Liver (tissue), 9 donors: ENCODE data around the gene HOXA3. TPM values are rescaled to one million over a fixed set of nuclear protein-coding genes. Genes with fewer than 3 reads are reported as not detected.

Experiments
- DNase-seq: peaks from one replicate; pipeline ENCODE4 v3.0.0-alpha.2; 2017; ENCODE audit warnings: low spot score
- H3K27ac ChIP-seq, 2 donors: one replicate each; pipeline ENCODE4 v1.7.0; 2013; ENCODE audit warnings: inconsistent platforms in 2 of 2, low read length in 2 of 2, control low read depth in 1 of 2, low read depth in 1 of 2, mild to moderate bottlenecking in 1 of 2
- H3K27me3 ChIP-seq, 4 donors: one replicate each; pipeline versions ENCODE4 v1.6.1 to v1.7.0; 2013; ENCODE audit warnings: low read length in 3 of 4, inconsistent platforms in 1 of 4, mild to moderate bottlenecking in 1 of 4, moderate library complexity in 1 of 4; ENCODE audit not compliant: control insufficient read depth in 4 of 4, insufficient read depth in 4 of 4
- H3K36me3 ChIP-seq, 4 donors: one replicate each; pipeline versions ENCODE4 v1.6.1 to v1.7.0; 2013; ENCODE audit warnings: low read length in 3 of 4, mild to moderate bottlenecking in 3 of 4, low read depth in 1 of 4, moderate library complexity in 1 of 4; ENCODE audit not compliant: control insufficient read depth in 4 of 4, insufficient read depth in 3 of 4
- H3K4me1 ChIP-seq, 4 donors: one replicate each; pipeline versions ENCODE4 v1.6.1 to v1.7.0; 2013; ENCODE audit warnings: low read length in 3 of 4, mild to moderate bottlenecking in 3 of 4, moderate library complexity in 1 of 4; ENCODE audit not compliant: control insufficient read depth in 4 of 4, insufficient read depth in 4 of 4
- H3K4me3 ChIP-seq, 3 donors: one replicate each; pipeline versions ENCODE4 v1.6.1 to v1.7.0; 2013; ENCODE audit warnings: low read length in 3 of 3, control low read depth in 1 of 3, low read depth in 1 of 3, mild to moderate bottlenecking in 1 of 3
- H3K9ac ChIP-seq, 2 donors: one replicate each; pipeline ENCODE4 v1.7.0; 2013; ENCODE audit warnings: low read length in 2 of 2, mild to moderate bottlenecking in 2 of 2, moderate library complexity in 2 of 2, control low read depth in 1 of 2, low read depth in 1 of 2
- H3K9me3 ChIP-seq, 4 donors: one replicate each; pipeline versions ENCODE4 v1.6.1 to v1.7.0; 2013; ENCODE audit warnings: low read length in 3 of 4; ENCODE audit not compliant: control insufficient read depth in 4 of 4
- ATF3 ChIP-seq: IDR thresholded peaks from 2 replicates; pipeline ENCODE4 v1.6.1; 2016; ENCODE audit warnings: antibody characterized with exemption
- CTCF ChIP-seq: fragments of 150-350 bp; IDR thresholded peaks from 2 replicates; pipeline ENCODE4 v1.5.1; 2017; ENCODE audit warnings: improper control_type of control experiment, low read depth, low read length; ENCODE audit not compliant: missing input control
- EGR1 ChIP-seq, 2 donors: IDR thresholded peaks; 2 replicates each; pipeline ENCODE4 v1.6.1; 2016 to 2018; ENCODE audit warnings: antibody characterized with exemption in 2 of 2, low read depth in 2 of 2
- FOXA1 ChIP-seq: IDR thresholded peaks from 2 replicates; pipeline ENCODE4 v1.6.1; 2016; ENCODE audit warnings: antibody characterized with exemption
- FOXA2 ChIP-seq: IDR thresholded peaks from 2 replicates; pipeline ENCODE4 v1.6.1; 2016; ENCODE audit warnings: antibody characterized with exemption
- GABPA ChIP-seq, 2 donors: IDR thresholded peaks in 1 of 2; conservative IDR thresholded peaks in 1 of 2; 2 replicates each; pipeline ENCODE4 v1.6.1; 2016; ENCODE audit warnings: antibody characterized with exemption in 2 of 2, mild to moderate bottlenecking in 1 of 2, moderate library complexity in 1 of 2
- HNF4A ChIP-seq, 2 donors: conservative IDR thresholded peaks; 2 replicates each; pipeline ENCODE4 v1.6.1; 2016; ENCODE audit warnings: antibody characterized with exemption in 2 of 2, mild to moderate bottlenecking in 2 of 2
- HNF4G ChIP-seq: IDR thresholded peaks from 2 replicates; pipeline ENCODE4 v1.6.1; 2016; ENCODE audit warnings: antibody characterized with exemption
- JUND ChIP-seq, 2 donors: IDR thresholded peaks; 2 replicates each; pipeline ENCODE4 v1.6.1; 2016; ENCODE audit warnings: antibody characterized with exemption in 2 of 2
- MAX ChIP-seq: IDR thresholded peaks from 2 replicates; pipeline ENCODE4 v1.6.1; 2016; ENCODE audit warnings: antibody characterized with exemption
- NR2F2 ChIP-seq: IDR thresholded peaks from 2 replicates; pipeline ENCODE4 v1.6.1; 2016; ENCODE audit warnings: antibody characterized with exemption
- RAD21 ChIP-seq, 2 donors: IDR thresholded peaks; 2 replicates each; pipeline ENCODE4 v1.6.1; 2016; ENCODE audit warnings: antibody characterized with exemption in 2 of 2, mild to moderate bottlenecking in 2 of 2
- REST ChIP-seq: IDR thresholded peaks from 2 replicates; pipeline ENCODE4 v1.6.1; 2016; ENCODE audit warnings: antibody characterized with exemption, mild to moderate bottlenecking
- RXRA ChIP-seq, 2 donors: IDR thresholded peaks; 2 replicates each; pipeline ENCODE4 v1.6.1; 2017 to 2018; ENCODE audit warnings: antibody characterized with exemption in 2 of 2, mild to moderate bottlenecking in 1 of 2
- SP1 ChIP-seq: IDR thresholded peaks from 2 replicates; pipeline ENCODE4 v1.6.1; 2018; ENCODE audit warnings: antibody characterized with exemption, mild to moderate bottlenecking
- TAF1 ChIP-seq: conservative IDR thresholded peaks from 2 replicates; pipeline ENCODE4 v1.6.1; 2016; ENCODE audit warnings: antibody characterized with exemption, mild to moderate bottlenecking
- YY1 ChIP-seq: IDR thresholded peaks from 2 replicates; pipeline ENCODE4 v1.6.1; 2016; ENCODE audit warnings: antibody characterized with exemption, mild to moderate bottlenecking
- ZBTB33 ChIP-seq: IDR thresholded peaks from 2 replicates; pipeline ENCODE4 v1.6.1; 2016; ENCODE audit warnings: antibody characterized with exemption
- WGBS: extraction: QIAGEN DNeasy Blood & Tissue Kit; methylation state at CpG from one replicate; pipeline ENCODE4 v1.1.7; 2013; 5-methylcytosine and 5-hydroxymethylcytosine counted together
- polyA plus RNA-seq, 2 donors: library from polyadenylated mRNA; stranded (reverse) in 1 of 2; unstranded in 1 of 2; fragments of 200-250 nt in 1 of 2; fragments of >200 nt in 1 of 2; fragmentation: Nextera tagmentation in 1 of 2; extraction: Ambion mirVana in 1 of 2; gene quantifications; one replicate each; pipeline versions ENCODE4 v1.2.1 to v1.2.3, GENCODE V29; 2013 to 2015
- total RNA-seq, 2 donors: library from RNA; depleted of rRNA; stranded (reverse); fragments of >200 nt; gene quantifications; one replicate each; pipeline ENCODE4 v1.2.3, GENCODE V29; 2014
- donor health status: healthy.
- donor health status: healthy.
- donor health status: healthy.
- donor health status: healthy.
- donor health status: healthy.

Gene HOXA3
- total and polyA plus RNA-seq, 4 donors, result 0.11 to 0.28 (median 0.20) TPM

- peaks cover 0 to 13% (median under 1%) of the 10 kb centered on the region in 4 donors for H3K9me3 ChIP-seq
- no peak overlapping the region for H3K4me3 ChIP-seq
- H3K4me1 ChIP-seq, result peaks cover 7 to 20% (median 10%) of the 10 kb centered on the region in 4 donors
- 11% methylated on average over 25 of the region's 25 CpGs for WGBS
- TF ChIP-seq YY1 (no peak), NR2F2 (no peak), MAX (no peak), RXRA (IDR thresholded peaks at IDR 0.05) (no peak), CTCF (no peak), ZBTB33 (no peak), HNF4A (conservative IDR thresholded peaks at IDR 0.05) (no peak), HNF4G (no peak), TAF1 (no peak), FOXA2 (no peak), SP1 (no peak), GABPA (IDR thresholded peaks at IDR 0.05 in 1 of 2, conservative IDR thresholded peaks at IDR 0.05 in 1 of 2) (no peak)
- no peak overlapping the region for H3K9ac ChIP-seq
- no peaks in the 10 kb centered on the region for H3K36me3 ChIP-seq
- no peak overlapping the region for H3K27ac ChIP-seq
- no peak for DNase-seq
- peaks cover 7 to 61% (median 29%) of the 10 kb centered on the region in 4 donors for H3K27me3 ChIP-seq
Observed at GRCh38 chr7:27168265-27168947, 16.0 kb upstream of the HOXA3 start.

GRCh38 chr7:27167916-27168264 is 15.5 kb upstream of the HOXA3 start:
- Histone ChIP-seq H3K27ac (no peak overlapping the region), H3K9me3 (peaks cover 0 to 13% (median under 1%) of the 10 kb centered on the region in 4 donors), H3K27me3 (peaks cover 7 to 61% (median 27%) of the 10 kb centered on the region in 4 donors), H3K9ac (no peak overlapping the region), H3K4me1 (peaks cover 1 to 15% (median 5%) of the 10 kb centered on the region in 4 donors), H3K36me3 (no peaks in the 10 kb centered on the region), H3K4me3 (no peak overlapping the region)
- TF ChIP-seq HNF4A (conservative IDR thresholded peaks at IDR 0.05), result no peak
- no peak for TF ChIP-seq CTCF
- no peak for TF ChIP-seq JUND (IDR thresholded peaks at IDR 0.05)
- no peak for TF ChIP-seq HNF4G
- TF ChIP-seq ZBTB33, result no peak
- TF ChIP-seq REST, result no peak
- no peak for TF ChIP-seq NR2F2
- TF ChIP-seq EGR1 (IDR thresholded peaks at IDR 0.05; ENCODE audit: low read depth in 2 of 2), result no peak
- no peak for TF ChIP-seq RXRA (IDR thresholded peaks at IDR 0.05)
- TF ChIP-seq MAX, result no peak
- no peak for TF ChIP-seq RAD21 (IDR thresholded peaks at IDR 0.05)
- no peak for TF ChIP-seq FOXA1
- no peak for TF ChIP-seq ATF3
- no peak for TF ChIP-seq FOXA2
- no peak for TF ChIP-seq YY1
- TF ChIP-seq TAF1, result no peak
- TF ChIP-seq SP1, result no peak
- DNase-seq, result no peak
- 20% methylated on average over 4 of the region's 4 CpGs for WGBS
